Karpas-422 (cell line): Measurements from ENCODE around the gene CDS2. TPM values are rescaled to one million over a fixed set of nuclear protein-coding genes. Genes with fewer than 3 reads are reported as not detected.

ENCODE experiments used
- DNase-seq: peaks from one replicate; pipeline ENCODE4 v3.0.0-alpha.2; 2015
- H2AFZ ChIP-seq: fragments of 200-600 bp; sonication (generic); 2 replicates; pipeline ENCODE4 v1.6.1; 2014; ENCODE audit warnings: antibody characterized with exemption, low read length, mixed read lengths
- H3K27ac ChIP-seq: fragments of 200-600 bp; sonication (generic); 2 replicates; pipeline ENCODE4 v1.5.1; 2014; ENCODE audit warnings: mild to moderate bottlenecking, low read length, moderate library complexity
- H3K27me3 ChIP-seq: fragments of 200-600 bp; sonication (generic); 2 replicates; pipeline ENCODE4 v1.6.1; 2014; ENCODE audit warnings: low read length, mixed read lengths
- H3K36me3 ChIP-seq: fragments of 200-600 bp; sonication (generic); 2 replicates; pipeline ENCODE4 v1.6.1; 2014; ENCODE audit warnings: low read length, mixed read lengths; ENCODE audit not compliant: insufficient read depth
- H3K4me1 ChIP-seq: fragments of 200-600 bp; sonication (generic); 2 replicates; pipeline ENCODE4 v1.6.1; 2014; ENCODE audit warnings: mild to moderate bottlenecking, low read length, mixed read lengths
- H3K4me2 ChIP-seq: fragments of 200-600 bp; sonication (generic); 2 replicates; pipeline ENCODE4 v1.6.1; 2014; ENCODE audit warnings: low read length, low read depth, mild to moderate bottlenecking; ENCODE audit not compliant: poor library complexity, severe bottlenecking
- H3K4me3 ChIP-seq: fragments of 200-600 bp; sonication (generic); 2 replicates; pipeline ENCODE4 v1.5.1; 2014; ENCODE audit warnings: mild to moderate bottlenecking, antibody characterized with exemption, low read length, mixed read lengths
- H3K79me2 ChIP-seq: fragments of 200-600 bp; sonication (generic); 2 replicates; pipeline ENCODE4 v1.6.1; 2014; ENCODE audit warnings: mild to moderate bottlenecking, low read length, mixed read lengths
- H3K9ac ChIP-seq: fragments of 200-600 bp; sonication (generic); 2 replicates; pipeline ENCODE4 v1.6.0; 2014; ENCODE audit warnings: low read length
- H3K9me2 ChIP-seq: fragments of 200-600 bp; sonication (generic), shearing (Covaris generic); replicated peaks from 2 replicates; pipeline ENCODE4 v1.6.0; 2014; ENCODE audit warnings: mild to moderate bottlenecking, low read length, moderate library complexity; ENCODE audit not compliant: insufficient read depth
- H3K9me3 ChIP-seq: fragments of 300-700, 200-600 bp; sonication (generic); 2 replicates; pipeline ENCODE4 v1.6.1; 2014; ENCODE audit warnings: low read length, mixed read lengths
- H4K20me1 ChIP-seq: fragments of 200-600 bp; sonication (generic); 2 replicates; pipeline ENCODE4 v1.6.1; 2014; ENCODE audit warnings: mild to moderate bottlenecking, antibody characterized with exemption, low read length, low read depth; ENCODE audit not compliant: insufficient read depth
- total RNA-seq: library from RNA; depleted of rRNA; stranded (reverse); fragments of >200 nt; shearing (Covaris generic); gene quantifications from 2 replicates; pipeline ENCODE4 v1.2.3, GENCODE V29; 2014; ENCODE audit warnings: low replicate concordance

Gene CDS2
- total RNA-seq, 1 experiment from 2014 or later = 26.8 TPM

DNA sequence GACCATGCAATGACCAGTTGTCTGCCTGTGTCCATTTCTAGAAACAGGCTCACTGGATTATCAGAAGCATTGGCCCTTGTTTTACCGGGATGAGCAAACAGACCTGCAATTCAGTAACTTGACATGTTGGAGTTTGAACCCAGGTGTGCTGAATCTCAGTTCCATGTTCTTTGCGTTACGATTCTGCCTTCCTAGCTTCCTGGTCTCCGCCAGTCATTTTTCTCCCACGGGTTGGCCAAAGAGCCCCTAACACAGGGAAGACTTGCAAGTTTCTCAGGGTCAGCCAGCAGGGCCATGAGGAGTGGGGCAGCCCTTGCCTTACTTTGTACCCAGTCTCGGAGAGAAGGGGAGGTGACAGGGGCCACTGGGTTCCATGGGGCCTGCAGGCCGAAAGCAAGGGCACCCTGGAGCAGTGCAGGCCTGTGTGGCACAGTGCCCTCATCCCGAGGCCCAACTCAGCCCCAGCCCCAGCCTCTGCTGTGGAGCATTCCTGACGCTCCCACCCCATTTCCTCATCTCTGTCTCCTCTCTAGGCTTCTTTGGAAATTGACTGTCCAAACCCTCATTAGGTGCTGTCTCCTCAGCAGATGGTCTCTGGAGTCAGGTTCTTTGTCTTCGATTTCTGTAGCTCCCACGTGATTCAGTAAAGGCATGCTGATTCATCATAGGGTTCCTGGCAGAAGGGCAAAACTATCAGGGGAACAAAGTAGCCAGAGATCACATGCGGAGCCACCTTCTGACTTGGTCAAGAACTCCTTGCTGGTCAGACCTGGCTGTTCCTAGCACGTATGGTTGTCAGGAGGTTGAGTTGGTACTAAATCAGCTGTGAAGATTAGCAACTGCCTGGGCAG is 23.6 kb downstream of the CDS2 start:
- no peaks in the 10 kb centered on the region for H3K9me2 ChIP-seq
- no peaks in the 10 kb centered on the region for H3K27me3 ChIP-seq
- no peak overlapping the region for H3K4me2 ChIP-seq
- peaks cover 8% of the 10 kb centered on the region; the same call in 1 of the 2 replicates for H4K20me1 ChIP-seq
- no peaks in the 10 kb centered on the region for H3K36me3 ChIP-seq
- H3K4me1 ChIP-seq = peaks cover 14% of the 10 kb centered on the region
- H2AFZ ChIP-seq = no peak overlapping the region
- H3K9ac ChIP-seq = no peak overlapping the region
- no peak overlapping the region for H3K27ac ChIP-seq
- DNase-seq = no peak
- peaks cover 88% of the 10 kb centered on the region for H3K79me2 ChIP-seq
- H3K4me3 ChIP-seq = no peak overlapping the region
- no peaks in the 10 kb centered on the region for H3K9me3 ChIP-seq

DNA sequence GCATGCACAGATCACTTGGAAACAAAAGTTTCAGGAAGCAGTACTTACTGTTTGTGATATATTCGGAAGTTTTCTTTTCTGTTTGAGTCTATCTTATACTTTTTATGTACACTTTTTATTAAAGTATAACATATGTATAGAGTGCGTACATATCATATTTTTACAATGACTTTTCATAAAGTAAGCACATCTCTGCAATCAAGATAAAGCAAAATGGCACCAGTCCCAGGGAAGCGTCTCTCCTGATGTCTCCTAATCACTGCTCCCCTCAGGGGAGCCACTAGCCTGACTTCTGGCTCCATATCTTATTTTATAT is 26.3 kb downstream of the CDS2 start:
- H3K79me2 ChIP-seq = peaks cover 85% of the 10 kb centered on the region
- peaks cover 18% of the 10 kb centered on the region; the same call in 1 of the 2 replicates for H4K20me1 ChIP-seq
- no peak for DNase-seq
- H3K36me3 ChIP-seq = no peaks in the 10 kb centered on the region
- no peak overlapping the region for H2AFZ ChIP-seq
- no peak overlapping the region for H3K4me2 ChIP-seq
- H3K9me3 ChIP-seq = no peaks in the 10 kb centered on the region
- no peak overlapping the region for H3K4me3 ChIP-seq
- no peak overlapping the region for H3K9ac ChIP-seq
- no peak overlapping the region for H3K27ac ChIP-seq
- H3K9me2 ChIP-seq = no peaks in the 10 kb centered on the region
- H3K27me3 ChIP-seq = no peaks in the 10 kb centered on the region
- no peaks in the 10 kb centered on the region for H3K4me1 ChIP-seq

DNA sequence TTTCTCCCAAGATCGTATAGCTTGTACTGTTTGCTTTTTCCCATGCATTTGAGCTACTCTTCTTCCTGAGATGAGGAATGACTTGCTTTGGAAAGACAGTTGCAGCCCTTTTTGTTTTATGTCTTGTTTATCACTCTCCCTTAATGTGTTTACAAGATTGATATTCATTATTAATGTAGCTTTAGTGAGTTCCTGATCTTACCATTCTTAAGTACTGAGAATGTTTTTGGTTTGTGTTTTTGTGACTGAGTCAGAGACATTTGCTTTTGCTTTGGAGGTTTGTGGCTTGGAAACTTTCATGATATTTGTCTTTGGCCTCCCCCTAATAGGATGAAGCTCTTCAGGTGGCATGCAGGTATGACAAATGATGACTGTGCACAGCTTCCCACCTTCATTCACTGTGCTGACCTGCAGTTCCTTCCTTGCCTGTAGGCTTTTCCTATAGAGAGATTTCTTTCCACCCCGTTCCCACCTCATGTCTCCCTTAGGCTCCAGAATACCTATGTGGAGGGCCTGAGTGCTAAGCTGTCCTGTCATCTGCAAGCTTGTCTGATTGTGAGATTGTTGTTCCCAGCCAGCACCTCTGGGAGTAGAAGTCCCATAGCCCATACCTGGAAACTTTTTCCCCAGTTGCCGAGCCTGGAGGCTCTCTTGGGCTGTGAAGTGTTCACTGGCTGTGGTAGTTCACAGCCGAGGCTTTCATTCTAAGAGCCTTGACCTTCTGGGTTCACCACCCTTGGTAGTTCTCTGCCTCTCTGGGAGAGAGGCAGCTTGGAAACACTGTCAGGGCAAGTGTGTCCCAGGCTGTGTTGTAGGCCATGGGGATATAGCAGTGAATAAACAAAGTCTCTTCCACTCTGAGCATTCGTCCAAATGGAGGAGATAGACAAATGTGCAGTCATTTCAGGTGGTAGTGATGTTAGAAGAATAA is 27.1 kb downstream of the CDS2 start:
- H3K4me2 ChIP-seq = no peak overlapping the region
- peaks cover 84% of the 10 kb centered on the region for H3K79me2 ChIP-seq
- H3K9ac ChIP-seq = no peak overlapping the region

DNA sequence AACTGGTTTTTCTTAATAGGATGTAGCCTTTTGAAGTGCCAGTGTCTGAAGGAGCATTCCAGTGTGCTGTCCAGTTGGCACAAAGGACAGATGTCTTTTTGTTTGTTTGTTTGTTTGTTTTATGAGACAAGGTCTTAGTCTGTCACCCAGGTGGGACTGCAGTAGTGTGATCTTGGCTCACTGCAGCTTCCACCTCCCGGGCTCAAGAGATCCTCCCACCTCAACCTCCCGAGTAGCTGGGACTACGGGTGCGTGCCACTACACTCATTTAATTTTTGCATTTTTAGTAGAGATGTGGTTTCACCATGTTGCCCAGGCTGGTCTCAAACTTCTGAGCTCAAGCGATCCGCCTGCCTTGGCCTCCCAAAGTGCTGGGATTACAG is 27.7 kb downstream of the CDS2 start:
- Histone ChIP-seq H3K9me2 (no peaks in the 10 kb centered on the region), H3K27me3 (no peaks in the 10 kb centered on the region), H3K27ac (no peak overlapping the region), H3K4me1 (peaks cover 2% of the 10 kb centered on the region), H3K4me2 (no peak overlapping the region), H3K79me2 (peaks cover 78% of the 10 kb centered on the region), H3K9ac (no peak overlapping the region), H2AFZ (no peak overlapping the region), H4K20me1 (peaks cover 18% of the 10 kb centered on the region; the same call in 1 of the 2 replicates), H3K4me3 (no peak overlapping the region), H3K36me3 (no peaks in the 10 kb centered on the region), H3K9me3 (no peaks in the 10 kb centered on the region)
- DNase-seq = no peak

More for the DNA sequence above, 27.1 kb downstream of the CDS2 start:
- Histone ChIP-seq H3K9me2 (no peaks in the 10 kb centered on the region), H4K20me1 (peaks cover 18% of the 10 kb centered on the region; the same call in 1 of the 2 replicates), H3K27ac (no peak overlapping the region), H3K27me3 (no peaks in the 10 kb centered on the region), H3K4me1 (no peaks in the 10 kb centered on the region), H3K4me3 (no peak overlapping the region), H3K9me3 (no peaks in the 10 kb centered on the region), H2AFZ (no peak overlapping the region), H3K36me3 (no peaks in the 10 kb centered on the region)
- DNase-seq = no peak

DNA sequence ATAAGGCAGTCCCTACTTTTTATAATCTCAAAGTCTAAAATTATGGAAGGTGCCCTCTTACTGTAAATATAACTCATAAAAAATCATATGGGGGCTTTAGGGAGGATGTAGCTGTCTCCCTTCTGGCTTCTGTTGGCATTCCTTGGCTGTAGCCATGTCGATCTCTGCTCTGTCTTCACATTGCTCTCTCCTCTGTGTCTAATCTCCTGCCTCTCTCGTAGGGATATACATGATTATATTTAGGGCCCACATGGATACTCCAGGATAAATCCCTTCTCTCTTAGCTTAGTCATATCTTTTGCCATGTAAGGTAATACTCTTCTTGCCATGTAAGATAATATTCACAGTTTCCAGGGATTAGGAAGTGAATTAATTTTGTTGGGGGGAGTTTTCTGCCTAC is 28.6 kb downstream of the CDS2 start:
- peaks cover 18% of the 10 kb centered on the region; the same call in 1 of the 2 replicates for H4K20me1 ChIP-seq
- DNase-seq = no peak
- H3K79me2 ChIP-seq = peaks cover 77% of the 10 kb centered on the region
- no peak overlapping the region for H3K27ac ChIP-seq
- no peaks in the 10 kb centered on the region for H3K9me3 ChIP-seq
- H3K9ac ChIP-seq = no peak overlapping the region
- peaks cover 10% of the 10 kb centered on the region for H3K4me1 ChIP-seq
- no peaks in the 10 kb centered on the region for H3K36me3 ChIP-seq
- no peaks in the 10 kb centered on the region for H3K9me2 ChIP-seq
- no peak overlapping the region for H2AFZ ChIP-seq
- H3K27me3 ChIP-seq = no peaks in the 10 kb centered on the region
- no peak overlapping the region for H3K4me3 ChIP-seq
- no peak overlapping the region for H3K4me2 ChIP-seq

DNA sequence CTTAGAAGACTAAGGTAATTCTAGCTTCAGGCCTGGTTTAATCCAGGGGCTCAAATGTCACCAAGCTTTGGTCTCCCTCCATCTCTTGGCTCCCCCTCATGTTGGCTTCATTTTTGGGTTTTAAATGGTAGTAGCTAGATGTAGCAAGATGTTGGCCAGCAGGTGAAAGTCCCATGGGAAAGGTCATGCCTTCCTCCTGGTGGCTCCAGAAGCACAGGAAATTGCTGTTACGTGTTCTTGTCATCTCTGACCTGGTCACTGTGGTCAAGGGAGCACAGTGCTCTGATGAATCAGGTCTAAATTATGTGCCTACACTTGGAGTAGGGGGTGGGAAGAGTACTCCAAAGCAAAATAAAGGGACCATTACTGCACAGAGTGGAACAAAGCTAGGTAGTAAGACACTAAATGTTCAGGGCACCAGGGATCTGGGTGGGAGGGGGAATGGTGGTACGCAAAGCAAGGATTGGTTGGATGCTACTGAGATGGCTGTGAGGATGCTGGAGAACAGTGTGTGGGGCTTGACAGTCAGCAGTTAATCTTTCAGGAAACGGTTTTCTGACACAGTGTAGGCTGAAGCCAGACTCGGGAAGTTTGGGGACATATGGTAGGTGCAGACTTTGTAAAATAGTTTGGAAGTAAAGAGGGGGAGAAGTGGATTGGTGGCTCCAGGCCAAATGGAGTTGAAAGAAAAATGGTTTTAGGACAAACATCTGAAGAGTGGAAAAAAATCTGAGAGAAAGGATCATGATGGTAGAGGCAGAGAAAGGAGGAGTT is 30.1 kb downstream of the CDS2 start:
- Histone ChIP-seq H3K27me3 (no peaks in the 10 kb centered on the region), H2AFZ (no peak overlapping the region), H3K4me3 (no peak overlapping the region), H3K79me2 (peaks cover 85% of the 10 kb centered on the region), H3K4me1 (peaks cover 24% of the 10 kb centered on the region), H3K4me2 (no peak overlapping the region), H4K20me1 (peaks cover 18% of the 10 kb centered on the region; the same call in 1 of the 2 replicates), H3K9me3 (no peaks in the 10 kb centered on the region), H3K36me3 (no peaks in the 10 kb centered on the region), H3K9ac (no peak overlapping the region), H3K9me2 (no peaks in the 10 kb centered on the region), H3K27ac (no peak overlapping the region)
- DNase-seq = no peak

DNA sequence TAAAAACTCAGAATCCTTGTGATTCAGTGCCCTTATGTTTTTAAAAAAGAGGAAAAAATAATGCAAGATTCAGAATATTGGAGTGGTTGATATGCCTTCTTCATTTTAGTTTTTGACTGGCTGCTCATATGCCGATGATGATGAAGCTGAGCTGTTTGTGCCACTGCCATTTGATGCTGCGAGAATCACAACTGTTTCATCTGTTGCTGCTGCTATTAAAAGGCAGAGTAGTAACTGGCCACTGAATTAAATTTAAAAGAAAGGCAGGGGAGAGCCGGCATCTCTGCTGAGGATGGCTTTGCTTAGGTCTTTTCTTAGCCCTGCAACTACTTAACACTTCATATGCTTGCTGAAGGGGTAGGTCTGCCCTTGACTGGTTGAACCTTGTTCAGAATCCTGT is 33.1 kb downstream of the CDS2 start:
- no peak overlapping the region for H3K9ac ChIP-seq
- DNase-seq = no peak
- no peaks in the 10 kb centered on the region for H3K36me3 ChIP-seq
- no peak overlapping the region for H3K4me3 ChIP-seq
- H2AFZ ChIP-seq = no peak overlapping the region
- H3K27me3 ChIP-seq = no peaks in the 10 kb centered on the region
- H3K9me2 ChIP-seq = no peaks in the 10 kb centered on the region
- peaks cover 83% of the 10 kb centered on the region for H3K79me2 ChIP-seq
- no peaks in the 10 kb centered on the region for H3K9me3 ChIP-seq
- peaks cover 31% of the 10 kb centered on the region for H3K4me1 ChIP-seq
- peaks cover 10% of the 10 kb centered on the region; the same call in 1 of the 2 replicates for H4K20me1 ChIP-seq
- H3K27ac ChIP-seq = no peak overlapping the region
- no peak overlapping the region for H3K4me2 ChIP-seq
